BE2C (cell line): Measurements from ENCODE around the gene SYCP1.
"Not testable (repeated sequence)": the region's sequence is repeated elsewhere in the genome, so short reads cannot be mapped to it uniquely, and the experiment has no call there.

ENCODE experiments used
- DNase-seq: peaks from one replicate; pipeline ENCODE4 v3.0.0-alpha.2; 2020
- H3K27me3 ChIP-seq: fragments of 250-450 bp; sonication (Bioruptor Pico); 2 replicates; pipeline ENCODE4 v1.5.1; 2020; ENCODE audit warnings: mild to moderate bottlenecking
- H3K36me3 ChIP-seq: fragments of 250-450 bp; sonication (Bioruptor Pico); 2 replicates; pipeline ENCODE4 v1.5.1; 2020; ENCODE audit warnings: mild to moderate bottlenecking
- H3K4me1 ChIP-seq: fragments of 250-450 bp; sonication (Bioruptor Pico); 2 replicates; pipeline ENCODE4 v1.5.1; 2020
- H3K4me3 ChIP-seq: 2 replicates; pipeline ENCODE4 v1.5.1; 2011; ENCODE audit warnings: low read depth, low read length
- H3K9me3 ChIP-seq: fragments of 250-450 bp; sonication (Bioruptor Pico); 2 replicates; pipeline ENCODE4 v1.5.1; 2020
- TF ChIP-seq, protein P1 (sequence below): IDR thresholded peaks from 2 replicates; pipeline ENCODE4 v1.5.1; 2012; ENCODE audit warnings: mild to moderate bottlenecking, low read depth, low read length

Gene SYCP1

GRCh38 chr1:115012434-115012833 lies 157.8 kb downstream of the SYCP1 start:
- no peak for DNase-seq
- no peaks in the 10 kb centered on the region for H3K4me1 ChIP-seq
- TF ChIP-seq, protein P1, sequence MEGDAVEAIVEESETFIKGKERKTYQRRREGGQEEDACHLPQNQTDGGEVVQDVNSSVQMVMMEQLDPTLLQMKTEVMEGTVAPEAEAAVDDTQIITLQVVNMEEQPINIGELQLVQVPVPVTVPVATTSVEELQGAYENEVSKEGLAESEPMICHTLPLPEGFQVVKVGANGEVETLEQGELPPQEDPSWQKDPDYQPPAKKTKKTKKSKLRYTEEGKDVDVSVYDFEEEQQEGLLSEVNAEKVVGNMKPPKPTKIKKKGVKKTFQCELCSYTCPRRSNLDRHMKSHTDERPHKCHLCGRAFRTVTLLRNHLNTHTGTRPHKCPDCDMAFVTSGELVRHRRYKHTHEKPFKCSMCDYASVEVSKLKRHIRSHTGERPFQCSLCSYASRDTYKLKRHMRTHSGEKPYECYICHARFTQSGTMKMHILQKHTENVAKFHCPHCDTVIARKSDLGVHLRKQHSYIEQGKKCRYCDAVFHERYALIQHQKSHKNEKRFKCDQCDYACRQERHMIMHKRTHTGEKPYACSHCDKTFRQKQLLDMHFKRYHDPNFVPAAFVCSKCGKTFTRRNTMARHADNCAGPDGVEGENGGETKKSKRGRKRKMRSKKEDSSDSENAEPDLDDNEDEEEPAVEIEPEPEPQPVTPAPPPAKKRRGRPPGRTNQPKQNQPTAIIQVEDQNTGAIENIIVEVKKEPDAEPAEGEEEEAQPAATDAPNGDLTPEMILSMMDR, result no peak

GRCh38 chr1:115013792-115014191 lies 159.1 kb downstream of the SYCP1 start:
- Histone ChIP-seq H3K4me3 (no peak overlapping the region), H3K9me3 (no peaks in the 10 kb centered on the region), H3K4me1 (no peaks in the 10 kb centered on the region), H3K27me3 (no peaks in the 10 kb centered on the region), H3K36me3 (no peaks in the 10 kb centered on the region)
- DNase-seq, result no peak
- TF ChIP-seq, protein P1, result no peak

More at GRCh38 chr1:115012434-115012833, 157.8 kb downstream of the SYCP1 start:
- Histone ChIP-seq H3K27me3 (no peaks in the 10 kb centered on the region), H3K36me3 (no peaks in the 10 kb centered on the region), H3K9me3 (no peaks in the 10 kb centered on the region), H3K4me3 (no peak overlapping the region)

DNA sequence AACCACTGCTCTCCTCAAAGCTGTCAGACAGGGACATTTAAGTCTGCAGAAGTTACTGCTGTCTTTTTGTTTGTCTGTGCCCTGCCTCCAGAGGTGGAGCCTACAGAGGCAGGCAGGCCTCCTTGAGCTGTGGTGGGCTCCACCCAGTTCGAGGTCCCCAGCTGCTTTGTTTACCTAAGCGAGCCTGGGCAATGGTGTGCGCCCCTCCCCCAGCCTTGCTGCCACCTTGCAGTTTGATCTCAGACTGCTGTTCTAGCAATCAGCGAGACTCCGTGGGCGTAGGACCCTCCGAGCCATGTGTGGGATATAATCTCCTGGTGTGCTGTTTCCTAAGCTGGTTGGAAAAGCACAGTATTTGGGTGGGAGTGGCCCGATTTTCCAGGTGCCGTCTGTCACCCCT lies 164.9 kb downstream of the SYCP1 start:
- H3K4me3 ChIP-seq, H3K9me3 ChIP-seq, H3K27me3 ChIP-seq, DNase-seq, H3K4me1 ChIP-seq, H3K36me3 ChIP-seq: not testable (repeated sequence)

- H3K9me3 ChIP-seq, result no peaks in the 10 kb centered on the region
- no peaks in the 10 kb centered on the region for H3K27me3 ChIP-seq
- H3K4me1 ChIP-seq, result no peaks in the 10 kb centered on the region
- H3K4me3 ChIP-seq, result no peak overlapping the region
- no peaks in the 10 kb centered on the region for H3K36me3 ChIP-seq
- TF ChIP-seq, protein P1, result no peak
- DNase-seq, result no peak
Observed at GRCh38 chr1:115021145-115021544, 166.5 kb downstream of the SYCP1 start.

DNA sequence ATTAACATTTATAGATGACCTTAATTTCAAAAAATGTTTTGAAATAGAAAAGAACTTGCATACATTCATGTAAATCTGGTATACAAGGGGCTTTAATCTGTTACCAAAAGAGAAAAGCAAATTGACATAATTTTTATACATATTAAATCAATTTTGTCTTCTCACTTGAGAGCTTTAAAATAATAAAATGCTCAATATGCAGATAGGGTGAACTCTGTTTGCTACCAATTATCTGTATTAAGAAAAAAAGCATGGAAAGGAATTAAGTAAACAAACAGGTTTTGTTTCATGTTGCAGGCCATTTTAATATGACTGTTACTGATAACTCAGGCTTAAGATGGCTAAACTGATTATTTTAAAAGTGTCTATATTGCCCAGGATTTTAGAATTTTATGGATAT lies 168.9 kb downstream of the SYCP1 start:
- no peak overlapping the region for H3K4me3 ChIP-seq
- no peaks in the 10 kb centered on the region for H3K27me3 ChIP-seq
- H3K4me1 ChIP-seq, result no peaks in the 10 kb centered on the region
- H3K36me3 ChIP-seq, result no peaks in the 10 kb centered on the region
- TF ChIP-seq, protein P1, result no peak
- no peaks in the 10 kb centered on the region for H3K9me3 ChIP-seq
- no peak for DNase-seq

DNA sequence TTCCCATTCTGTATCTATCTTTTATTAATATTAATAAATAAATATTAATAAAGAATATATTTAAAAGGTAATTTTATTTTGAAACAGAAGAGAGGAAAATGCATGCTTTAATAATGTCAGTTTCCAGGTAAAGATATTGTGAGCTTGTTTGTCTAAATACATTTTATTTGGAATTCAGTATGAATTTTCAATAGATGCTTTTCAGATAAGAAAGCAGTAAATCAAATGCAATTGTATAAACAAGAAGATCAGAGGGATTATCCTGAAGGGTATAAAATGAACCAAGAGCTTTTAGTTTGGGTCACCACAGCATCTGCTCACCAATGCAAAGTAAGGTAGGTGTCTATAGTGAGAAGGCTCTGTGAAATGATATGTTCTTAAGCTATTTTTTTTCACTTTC lies 174.9 kb downstream of the SYCP1 start, which contains the start of gene TSHB:
Gene TSHB, plus strand, starts transcription at position 301 of the 400 bp plus-strand sequence. CDS start 3,537 bp downstream, outside the sequence.
- TF ChIP-seq, protein P1, result no peak
- Histone ChIP-seq H3K36me3 (no peaks in the 10 kb centered on the region), H3K27me3 (0 out of 2 replicates have a peak, but pooled peaks cover 2% of the 10 kb centered on the region), H3K9me3 (no peaks in the 10 kb centered on the region), H3K4me1 (no peaks in the 10 kb centered on the region), H3K4me3 (no peak within 1 kb of the TSS)
- DNase-seq, result no peak

GRCh38 chr1:115031595-115031994 lies 176.9 kb downstream of the SYCP1 start:
- Histone ChIP-seq H3K27me3 (0 out of 2 replicates have a peak, but pooled peaks cover 2% of the 10 kb centered on the region), H3K4me1 (no peaks in the 10 kb centered on the region), H3K9me3 (no peaks in the 10 kb centered on the region), H3K36me3 (no peaks in the 10 kb centered on the region), H3K4me3 (no peak overlapping the region)
- TF ChIP-seq, protein P1, result no peak
- DNase-seq, result no peak
